PC-9 (cell line): ENCODE measurements around the gene AUTS2. TPM values are rescaled to one million over a fixed set of nuclear protein-coding genes. Genes with fewer than 3 reads are reported as not detected.

Experiments
- BruUV-seq: library from RNA; stranded (reverse); fragments of 400-500 nt; replicated peaks from 2 replicates; lab custom pipeline; 2021; lab: Mats Ljungman, UMichigan
- CTCF ChIA-PET: fragments of 300-600 bp; sonication (Branson Sonifier 250); formaldehyde crosslinking; loops from one replicate; lab custom pipeline; 2022; ENCODE audit warnings: antibody characterized with exemption; lab: Charles Lee
- POLR2A ChIA-PET: fragments of 300-600 bp; sonication (Branson Sonifier 250); formaldehyde crosslinking; loops from one replicate; lab custom pipeline; 2022; ENCODE audit warnings: antibody characterized with exemption; ENCODE audit not compliant: unreplicated experiment; lab: Charles Lee
- DNase-seq, 2 experiments: peaks; one replicate each; pipeline versions ENCODE4 v3.0.0 to v3.0.0-alpha.2; 2015 to 2022; ENCODE audit warnings: mixed read lengths in 1 of 2
- H2AFZ ChIP-seq: fragments of 200-600 bp; sonication (generic); 2 replicates; pipeline ENCODE4 v1.8.1; 2017; ENCODE audit warnings: antibody characterized with exemption
- H3F3A ChIP-seq: fragments of 200-600 bp; sonication (generic); 2 replicates; pipeline ENCODE4 v1.8.1; 2017; ENCODE audit warnings: antibody characterized with exemption, mild to moderate bottlenecking, low read depth; ENCODE audit not compliant: insufficient read depth
- H3K27ac ChIP-seq: fragments of 200-600 bp; sonication (generic); 2 replicates; pipeline ENCODE4 v1.6.1; 2016; ENCODE audit warnings: mixed run types
- H3K27me3 ChIP-seq: fragments of 200-600 bp; sonication (generic); 2 replicates; pipeline ENCODE4 v1.6.1; 2016; ENCODE audit warnings: low read depth, mixed run types; ENCODE audit not compliant: insufficient read depth
- H3K36me3 ChIP-seq: fragments of 200-600 bp; sonication (generic); 2 replicates; pipeline ENCODE4 v1.6.1; 2016; ENCODE audit warnings: low read depth, mixed run types
- H3K4me1 ChIP-seq: fragments of 200-600 bp; sonication (generic); replicated peaks from 2 replicates; pipeline ENCODE4 v1.6.1; 2016; ENCODE audit warnings: mixed run types; ENCODE audit not compliant: insufficient read depth
- H3K4me2 ChIP-seq: fragments of 200-600 bp; sonication (generic); 2 replicates; pipeline ENCODE4 v1.6.1; 2017; ENCODE audit warnings: mixed run types
- H3K4me3 ChIP-seq: fragments of 200-600 bp; sonication (generic); 2 replicates; pipeline ENCODE4 v1.6.1; 2016; ENCODE audit warnings: mixed run types
- H3K79me2 ChIP-seq: fragments of 200-600 bp; sonication (generic); 2 replicates; pipeline ENCODE4 v1.6.1; 2017; ENCODE audit warnings: low read depth, mixed run types
- H3K9me2 ChIP-seq: fragments of 200-600 bp; sonication (generic); 2 replicates; pipeline ENCODE4 v1.8.1; 2017; ENCODE audit warnings: mild to moderate bottlenecking; ENCODE audit not compliant: insufficient read depth
- H3K9me3 ChIP-seq: fragments of 200-600 bp; sonication (generic); 2 replicates; pipeline ENCODE4 v1.8.1; 2016; ENCODE audit warnings: low read depth; ENCODE audit not compliant: insufficient read depth
- H4K20me1 ChIP-seq: fragments of 200-600 bp; sonication (generic); 2 replicates; pipeline ENCODE4 v1.8.1; 2017; ENCODE audit not compliant: insufficient read depth
- CTCF ChIP-seq: fragments of 200-600 bp; sonication (generic); conservative IDR thresholded peaks from 2 replicates; pipeline ENCODE4 v1.6.1; 2017; ENCODE audit warnings: mixed run types, antibody characterized with exemption, mild to moderate bottlenecking, moderate library complexity
- EZH2 ChIP-seq: fragments of 200-600 bp; sonication (generic); IDR thresholded peaks from 2 replicates; pipeline ENCODE4 v1.8.0; 2017; ENCODE audit warnings: antibody characterized with exemption, low read depth
- intact Hi-C: fragments of 100-400 bp; cut with micrococcal nuclease; formaldehyde crosslinking; loops from one replicate; pipeline ENCODE4 v1.10.0; 2022; ENCODE audit not compliant: unreplicated experiment
- total RNA-seq: library from RNA; stranded (reverse); gene quantifications from 2 replicates; pipeline ENCODE4 v1.2.3, GENCODE V29; 2021

AUTS2 gene
- total RNA-seq, 1 experiment from 2014 or later: not detected

DNA sequence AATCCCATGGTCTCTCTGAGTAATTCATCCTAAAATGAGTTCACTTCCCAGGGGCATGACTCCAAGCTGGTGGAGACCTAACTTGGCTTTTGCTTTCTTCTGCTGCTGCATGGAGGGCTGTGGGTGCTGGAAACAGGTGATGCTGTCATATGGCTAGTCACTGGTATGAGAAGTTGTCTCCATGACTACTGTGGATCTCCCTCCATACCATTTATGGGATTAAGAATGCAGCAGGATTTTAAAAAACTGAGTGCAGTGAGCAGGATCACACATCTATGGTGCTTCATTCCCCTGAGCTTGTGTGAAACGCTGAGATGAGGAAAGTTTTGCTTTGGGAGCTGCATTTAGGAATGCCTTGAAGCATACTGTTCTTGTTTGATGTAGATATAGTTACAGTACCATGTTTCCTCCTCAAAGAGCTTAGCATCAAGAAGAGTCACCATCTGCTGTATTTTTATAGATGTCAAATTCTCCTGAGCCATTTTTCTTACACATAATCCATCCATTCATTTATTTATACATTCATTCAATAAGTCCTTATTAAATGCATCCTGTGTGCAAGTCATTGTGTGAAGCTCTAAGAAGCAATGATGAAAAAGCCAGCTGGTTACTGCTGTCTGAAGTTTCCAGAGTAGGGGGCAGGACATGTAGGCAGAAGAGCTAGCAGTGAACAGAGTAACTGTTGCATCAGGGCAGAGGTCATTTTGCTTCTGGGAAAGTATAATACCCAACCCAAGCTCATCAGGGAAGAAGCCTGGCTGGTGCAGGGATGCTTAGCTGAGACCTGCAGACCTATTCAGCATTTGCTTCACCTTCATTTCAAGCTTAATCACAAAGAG lies 534.8 kb downstream of the AUTS2 start:
- POLR2A ChIA-PET: no interaction called here
- BruUV-seq: no TSS peak
- H3K79me2 ChIP-seq: no peaks in the 10 kb centered on the region
- H3K9me2 ChIP-seq: no peaks in the 10 kb centered on the region
- H3K27me3 ChIP-seq: no peaks in the 10 kb centered on the region
- no peaks in the 10 kb centered on the region for H4K20me1 ChIP-seq
- CTCF ChIA-PET: interaction anchor here (0.6 kb wide), 1 partner anchor 127 kb away, joined by 3 read pairs; no protein-coding TSS in a partner anchor
- no peaks in the 10 kb centered on the region for H3K4me1 ChIP-seq
- no peak overlapping the region for H2AFZ ChIP-seq
- no peaks in the 10 kb centered on the region for H3K9me3 ChIP-seq
- no peak overlapping the region for H3K27ac ChIP-seq
- TF ChIP-seq CTCF (no peak), EZH2 (no peak)
- DNase-seq: no peak
- no peak overlapping the region for H3K4me3 ChIP-seq
- intact Hi-C loops: no loop called here
- H3K4me2 ChIP-seq: no peak overlapping the region
- H3K36me3 ChIP-seq: no peaks in the 10 kb centered on the region
- H3F3A ChIP-seq: no peaks in the 10 kb centered on the region

- Histone ChIP-seq H3K4me2 (no peak overlapping the region), H3K4me3 (no peak overlapping the region), H4K20me1 (no peaks in the 10 kb centered on the region), H3K9me3 (no peaks in the 10 kb centered on the region), H3K36me3 (no peaks in the 10 kb centered on the region), H3F3A (no peaks in the 10 kb centered on the region), H3K4me1 (no peaks in the 10 kb centered on the region), H3K27ac (no peak overlapping the region), H2AFZ (no peak overlapping the region), H3K79me2 (no peaks in the 10 kb centered on the region), H3K9me2 (no peaks in the 10 kb centered on the region), H3K27me3 (no peaks in the 10 kb centered on the region)
- no peak for DNase-seq
- TF ChIP-seq CTCF (no peak), EZH2 (no peak)
- BruUV-seq: no TSS peak
- intact Hi-C loops: no loop called here
- POLR2A ChIA-PET: no interaction called here
- CTCF ChIA-PET: no interaction called here
Measured at GRCh38 chr7:70134029-70134770, 535.9 kb downstream of the AUTS2 start.

- ChIA-PET CTCF (no interaction called here), POLR2A (no interaction called here)
- Histone ChIP-seq H3K27me3 (no peaks in the 10 kb centered on the region), H3K4me2 (no peak overlapping the region), H3K79me2 (no peaks in the 10 kb centered on the region), H3K36me3 (no peaks in the 10 kb centered on the region), H2AFZ (no peak overlapping the region), H3K27ac (no peak overlapping the region), H3K4me1 (no peaks in the 10 kb centered on the region), H3K9me2 (no peaks in the 10 kb centered on the region), H3K9me3 (no peaks in the 10 kb centered on the region), H3F3A (no peaks in the 10 kb centered on the region), H3K4me3 (no peak overlapping the region), H4K20me1 (no peaks in the 10 kb centered on the region)
- no TSS peak for BruUV-seq
- no peak for DNase-seq
- TF ChIP-seq CTCF (no peak), EZH2 (no peak)
- intact Hi-C loops: no loop called here
Measured at GRCh38 chr7:70135656-70136055, 537.4 kb downstream of the AUTS2 start.
